ENCODE data around the gene PRR23E. TPM values are rescaled to one million over a fixed set of nuclear protein-coding genes. Genes with fewer than 3 reads are reported as not detected.

Gene PRR23E
- total RNA-seq, 4 donors from 2014 or later = not detected

DNA sequence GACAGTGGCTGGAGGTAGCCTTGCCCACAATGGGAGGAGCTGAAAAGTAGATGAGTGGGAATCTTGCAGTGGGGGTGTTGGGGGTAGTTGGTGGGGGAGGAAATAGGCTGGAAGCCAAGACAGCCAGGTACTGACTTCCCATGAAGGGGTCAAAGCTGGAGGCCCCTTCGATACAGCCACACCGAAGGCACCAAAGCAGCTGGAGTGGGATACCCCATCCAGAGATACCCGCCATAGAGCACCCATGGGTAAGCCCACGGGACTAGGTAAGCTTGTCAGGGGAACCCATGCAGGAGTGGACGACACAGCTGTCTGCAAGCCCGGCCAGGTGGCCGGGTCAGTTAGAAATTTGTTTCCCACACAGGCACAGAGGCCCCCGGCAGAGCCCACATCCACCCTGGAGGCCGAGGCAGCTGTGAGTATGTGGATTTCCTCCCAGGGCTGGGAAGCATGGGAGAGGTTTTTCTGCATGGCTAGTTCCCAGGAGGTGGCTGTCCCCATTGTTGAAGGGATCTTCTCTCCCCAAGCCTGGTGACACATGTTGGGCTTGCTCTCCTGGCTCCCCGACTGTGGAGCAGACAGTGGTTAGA, 28.6 kb downstream of the PRR23E start:
- DNase-seq = no peak

DNA sequence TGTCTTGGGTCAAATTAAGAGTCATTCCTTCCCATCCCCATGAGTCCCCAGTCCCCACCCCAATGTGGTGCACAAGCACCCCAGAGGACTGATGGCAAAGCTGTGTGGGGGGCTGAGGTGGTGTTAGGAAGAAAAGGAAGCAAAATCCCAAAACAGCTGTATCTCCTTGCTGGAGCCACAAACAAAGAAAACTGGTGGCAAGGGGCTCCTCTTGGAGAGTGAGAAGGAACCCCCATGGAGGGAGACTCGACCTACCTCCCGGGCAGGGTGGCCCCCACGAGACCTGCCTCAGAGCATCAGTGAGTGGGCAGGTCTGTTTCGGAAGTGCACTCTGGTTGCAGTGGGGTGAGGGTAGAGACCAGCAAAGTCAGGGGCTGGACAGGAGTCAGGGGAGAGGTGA, 29.2 kb downstream of the PRR23E start:
- Histone ChIP-seq H3K27me3 (peaks cover 0 to 73% (median 0%) of the 10 kb centered on the region in 4 donors), H3K36me3 (no peaks in the 10 kb centered on the region), H3K27ac (no peak overlapping the region), H3K9me3 (peaks cover 0 to 8% (median 0%) of the 10 kb centered on the region in 3 donors), H3K4me1 (no peaks in the 10 kb centered on the region), H3K4me3 (no peak overlapping the region)
- intact Hi-C loops (cut with DNase I) = no loop called here
- TF ChIP-seq, protein P1, sequence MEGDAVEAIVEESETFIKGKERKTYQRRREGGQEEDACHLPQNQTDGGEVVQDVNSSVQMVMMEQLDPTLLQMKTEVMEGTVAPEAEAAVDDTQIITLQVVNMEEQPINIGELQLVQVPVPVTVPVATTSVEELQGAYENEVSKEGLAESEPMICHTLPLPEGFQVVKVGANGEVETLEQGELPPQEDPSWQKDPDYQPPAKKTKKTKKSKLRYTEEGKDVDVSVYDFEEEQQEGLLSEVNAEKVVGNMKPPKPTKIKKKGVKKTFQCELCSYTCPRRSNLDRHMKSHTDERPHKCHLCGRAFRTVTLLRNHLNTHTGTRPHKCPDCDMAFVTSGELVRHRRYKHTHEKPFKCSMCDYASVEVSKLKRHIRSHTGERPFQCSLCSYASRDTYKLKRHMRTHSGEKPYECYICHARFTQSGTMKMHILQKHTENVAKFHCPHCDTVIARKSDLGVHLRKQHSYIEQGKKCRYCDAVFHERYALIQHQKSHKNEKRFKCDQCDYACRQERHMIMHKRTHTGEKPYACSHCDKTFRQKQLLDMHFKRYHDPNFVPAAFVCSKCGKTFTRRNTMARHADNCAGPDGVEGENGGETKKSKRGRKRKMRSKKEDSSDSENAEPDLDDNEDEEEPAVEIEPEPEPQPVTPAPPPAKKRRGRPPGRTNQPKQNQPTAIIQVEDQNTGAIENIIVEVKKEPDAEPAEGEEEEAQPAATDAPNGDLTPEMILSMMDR (IDR thresholded peaks at IDR 0.05) = no peak
- TF ChIP-seq POLR2A (IDR thresholded peaks at IDR 0.05) = no peak
- WGBS, 2 donors = 54 to 59% methylated on average over 3 to 4 of the region's 4 CpGs
- DNase-seq = no peak

More for the DNA sequence above, 28.6 kb downstream of the PRR23E start:
- peaks cover 0 to 8% (median 0%) of the 10 kb centered on the region in 3 donors for H3K9me3 ChIP-seq
- no peak overlapping the region for H3K4me3 ChIP-seq
- H3K27me3 ChIP-seq = peaks cover 0 to 80% (median 0%) of the 10 kb centered on the region in 4 donors
- 63 to 66% methylated on average over 7 to 9 of the region's 10 CpGs for WGBS, 2 donors
- intact Hi-C loops (cut with DNase I) = no loop called here
- H3K36me3 ChIP-seq = no peaks in the 10 kb centered on the region
- H3K27ac ChIP-seq = no peak overlapping the region
- TF ChIP-seq, protein P1 (IDR thresholded peaks at IDR 0.05) = no peak
- TF ChIP-seq POLR2A (IDR thresholded peaks at IDR 0.05) = no peak
- no peaks in the 10 kb centered on the region for H3K4me1 ChIP-seq

DNA sequence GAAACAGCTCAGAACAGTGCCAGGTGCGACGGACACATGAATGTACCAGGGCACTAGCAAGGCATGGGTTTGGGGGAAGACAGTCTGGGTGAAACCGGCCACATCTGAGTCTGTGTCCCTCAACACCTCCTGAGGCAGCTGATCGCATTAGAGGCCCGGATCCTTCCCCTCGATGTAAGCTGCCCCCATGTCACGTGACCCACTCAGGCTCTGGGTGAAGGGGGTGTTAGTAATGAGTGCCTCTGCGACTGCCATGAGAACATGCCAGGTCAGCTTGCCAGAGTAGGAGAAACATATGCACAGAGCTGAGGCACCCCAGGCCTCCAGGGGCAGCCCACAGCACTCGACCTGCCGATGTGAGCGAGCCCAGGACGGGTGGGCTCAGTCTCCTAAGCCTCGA, 29.7 kb downstream of the PRR23E start:
- H3K27ac ChIP-seq = no peak overlapping the region
- H3K4me1 ChIP-seq = no peaks in the 10 kb centered on the region
- peaks cover 0 to 74% (median 0%) of the 10 kb centered on the region in 4 donors for H3K27me3 ChIP-seq
- intact Hi-C loops (cut with DNase I) = no loop called here
- 78 to 100% methylated on average over 3 to 4 of the region's 13 CpGs for WGBS, 2 donors
- H3K4me3 ChIP-seq = no peak overlapping the region
- H3K9me3 ChIP-seq = peaks cover 0 to 8% (median 0%) of the 10 kb centered on the region in 3 donors
- no peak for DNase-seq
- no peaks in the 10 kb centered on the region for H3K36me3 ChIP-seq
- TF ChIP-seq POLR2A (IDR thresholded peaks at IDR 0.05) = no peak
- TF ChIP-seq, protein P1 (IDR thresholded peaks at IDR 0.05) = no peak

DNA sequence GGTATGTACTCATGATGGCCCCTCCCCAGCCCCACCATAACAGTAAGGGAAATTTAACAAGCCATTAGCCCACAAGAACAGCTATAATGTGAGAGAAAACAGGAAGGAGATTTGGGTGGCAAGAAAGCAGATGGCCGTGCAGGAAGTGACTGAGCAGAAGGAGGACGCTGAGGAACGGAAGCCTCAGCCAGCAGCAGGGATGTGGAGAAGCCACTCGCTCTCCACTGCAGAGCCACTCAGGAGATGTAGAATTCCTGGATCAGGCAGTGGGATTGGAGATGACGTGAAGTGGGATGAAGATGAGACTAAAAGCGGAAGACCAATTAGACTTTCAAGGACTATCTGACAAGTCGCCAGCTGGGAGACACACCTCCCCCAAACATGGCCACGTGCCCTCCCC, 31.2 kb downstream of the PRR23E start:
- DNase-seq = no peak
- 54 to 65% methylated on average over 8 of the region's 8 CpGs for WGBS, 2 donors

DNA sequence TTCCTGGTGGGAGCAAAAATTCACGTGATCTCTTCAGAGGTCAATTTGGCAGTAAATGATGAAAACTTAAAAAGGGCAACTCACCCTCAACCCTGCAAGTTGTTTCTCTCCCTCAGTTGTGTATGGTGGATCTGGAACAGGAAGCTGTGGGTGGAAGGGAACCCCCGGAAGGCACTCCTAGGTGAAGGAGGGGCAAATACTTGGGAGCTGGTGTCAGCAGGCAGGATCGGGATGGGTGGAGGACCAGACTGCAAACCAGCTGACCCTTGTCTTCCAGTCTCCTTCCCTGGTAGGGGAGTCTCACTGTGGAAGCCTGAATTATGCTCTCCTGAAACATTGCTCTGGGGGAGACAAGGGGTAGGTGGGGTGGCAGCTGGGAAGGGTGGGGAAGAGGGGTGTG, 33.5 kb downstream of the PRR23E start:
- 24 to 38% methylated on average over 3 of the region's 3 CpGs for WGBS, 2 donors

More for the DNA sequence above, 31.2 kb downstream of the PRR23E start:
- Histone ChIP-seq H3K27me3 (peaks cover 0 to 61% (median 0%) of the 10 kb centered on the region in 4 donors), H3K4me1 (no peaks in the 10 kb centered on the region), H3K27ac (no peak overlapping the region), H3K36me3 (no peaks in the 10 kb centered on the region), H3K9me3 (peaks cover 0 to 8% (median 0%) of the 10 kb centered on the region in 3 donors), H3K4me3 (no peak overlapping the region)
- TF ChIP-seq, protein P1 (IDR thresholded peaks at IDR 0.05) = no peak
- TF ChIP-seq POLR2A (IDR thresholded peaks at IDR 0.05) = no peak
- intact Hi-C loops (cut with DNase I) = no loop called here

More for the DNA sequence above, 33.5 kb downstream of the PRR23E start:
- TF ChIP-seq, protein P1 (IDR thresholded peaks at IDR 0.05) = no peak
- no peak for TF ChIP-seq POLR2A (IDR thresholded peaks at IDR 0.05)
- no peak for DNase-seq
- intact Hi-C loops (cut with DNase I) = no loop called here
- Histone ChIP-seq H3K27me3 (peaks cover 0 to 45% (median 0%) of the 10 kb centered on the region in 4 donors), H3K9me3 (peaks cover 0 to 8% (median 4%) of the 10 kb centered on the region in 3 donors), H3K27ac (no peak overlapping the region), H3K36me3 (no peaks in the 10 kb centered on the region), H3K4me1 (no peaks in the 10 kb centered on the region), H3K4me3 (no peak overlapping the region)

Data from esophagus squamous epithelium (tissue), 5 donors.